Measurements from ENCODE around the gene SHROOM3.

The SHROOM3 gene

DNA sequence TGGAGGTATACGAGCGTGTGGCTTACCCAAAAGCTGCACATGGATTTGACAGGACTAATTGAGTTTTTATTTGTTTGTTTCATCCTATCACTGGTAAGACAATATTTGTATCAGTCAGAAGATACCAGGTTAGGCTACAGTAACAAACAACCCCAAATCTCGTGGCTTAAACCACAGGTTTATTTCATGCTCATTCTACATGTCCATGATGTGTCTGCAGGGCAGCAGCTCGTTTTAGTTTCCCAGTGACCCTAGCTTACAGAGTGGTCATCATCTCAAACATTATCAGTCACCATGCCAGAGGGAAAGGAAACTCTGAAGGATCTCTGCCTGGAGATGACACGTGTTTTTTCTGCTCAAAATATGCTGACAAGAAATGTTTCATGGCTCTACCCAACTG is 108.3 kb downstream of the SHROOM3 start:
- peaks cover 12% of the 10 kb centered on the region for H3K27me3 ChIP-seq
- H3K36me3 ChIP-seq, result no peaks in the 10 kb centered on the region
- TF ChIP-seq, protein P1, sequence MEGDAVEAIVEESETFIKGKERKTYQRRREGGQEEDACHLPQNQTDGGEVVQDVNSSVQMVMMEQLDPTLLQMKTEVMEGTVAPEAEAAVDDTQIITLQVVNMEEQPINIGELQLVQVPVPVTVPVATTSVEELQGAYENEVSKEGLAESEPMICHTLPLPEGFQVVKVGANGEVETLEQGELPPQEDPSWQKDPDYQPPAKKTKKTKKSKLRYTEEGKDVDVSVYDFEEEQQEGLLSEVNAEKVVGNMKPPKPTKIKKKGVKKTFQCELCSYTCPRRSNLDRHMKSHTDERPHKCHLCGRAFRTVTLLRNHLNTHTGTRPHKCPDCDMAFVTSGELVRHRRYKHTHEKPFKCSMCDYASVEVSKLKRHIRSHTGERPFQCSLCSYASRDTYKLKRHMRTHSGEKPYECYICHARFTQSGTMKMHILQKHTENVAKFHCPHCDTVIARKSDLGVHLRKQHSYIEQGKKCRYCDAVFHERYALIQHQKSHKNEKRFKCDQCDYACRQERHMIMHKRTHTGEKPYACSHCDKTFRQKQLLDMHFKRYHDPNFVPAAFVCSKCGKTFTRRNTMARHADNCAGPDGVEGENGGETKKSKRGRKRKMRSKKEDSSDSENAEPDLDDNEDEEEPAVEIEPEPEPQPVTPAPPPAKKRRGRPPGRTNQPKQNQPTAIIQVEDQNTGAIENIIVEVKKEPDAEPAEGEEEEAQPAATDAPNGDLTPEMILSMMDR (IDR thresholded peaks at IDR 0.05), result no peak
- H3K4me3 ChIP-seq (ENCODE audit: low read depth in 1 of 2, low read length in 1 of 2), result no peak overlapping the region
- no peaks in the 10 kb centered on the region for H3K4me1 ChIP-seq (ENCODE audit: control insufficient read depth in 1 of 2, insufficient read depth in 1 of 2, low read depth in 1 of 2, low read length in 1 of 2)
- H3K27ac ChIP-seq, result no peak overlapping the region
- no peaks in the 10 kb centered on the region for H3K9me3 ChIP-seq

DNA sequence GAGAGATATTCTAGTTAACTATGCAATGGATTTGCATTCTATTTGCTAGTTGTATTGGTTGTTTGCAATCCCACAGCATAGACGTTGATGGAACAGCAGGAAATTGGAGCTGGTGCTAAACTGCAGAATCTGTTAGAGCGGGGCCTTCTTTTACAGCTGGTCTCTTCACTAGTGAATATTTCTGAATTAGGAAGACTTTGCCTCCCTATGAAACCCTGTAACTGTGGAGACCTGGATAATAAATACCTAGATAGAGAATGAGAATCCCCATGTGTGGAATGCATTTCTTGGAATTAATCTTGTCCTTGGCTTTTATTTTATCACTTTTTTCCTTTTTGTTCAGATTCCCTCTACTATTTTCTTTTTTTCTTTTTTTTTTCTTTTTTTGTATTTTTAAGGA is 109.7 kb downstream of the SHROOM3 start:
- peaks cover 12% of the 10 kb centered on the region for H3K27me3 ChIP-seq
- no peaks in the 10 kb centered on the region for H3K9me3 ChIP-seq
- no peaks in the 10 kb centered on the region for H3K4me1 ChIP-seq (ENCODE audit: control insufficient read depth in 1 of 2, insufficient read depth in 1 of 2, low read depth in 1 of 2, low read length in 1 of 2)
- TF ChIP-seq, protein P1 (IDR thresholded peaks at IDR 0.05), result no peak
- H3K4me3 ChIP-seq (ENCODE audit: low read depth in 1 of 2, low read length in 1 of 2), result no peak overlapping the region
- no peaks in the 10 kb centered on the region for H3K36me3 ChIP-seq
- H3K27ac ChIP-seq, result no peak overlapping the region

DNA sequence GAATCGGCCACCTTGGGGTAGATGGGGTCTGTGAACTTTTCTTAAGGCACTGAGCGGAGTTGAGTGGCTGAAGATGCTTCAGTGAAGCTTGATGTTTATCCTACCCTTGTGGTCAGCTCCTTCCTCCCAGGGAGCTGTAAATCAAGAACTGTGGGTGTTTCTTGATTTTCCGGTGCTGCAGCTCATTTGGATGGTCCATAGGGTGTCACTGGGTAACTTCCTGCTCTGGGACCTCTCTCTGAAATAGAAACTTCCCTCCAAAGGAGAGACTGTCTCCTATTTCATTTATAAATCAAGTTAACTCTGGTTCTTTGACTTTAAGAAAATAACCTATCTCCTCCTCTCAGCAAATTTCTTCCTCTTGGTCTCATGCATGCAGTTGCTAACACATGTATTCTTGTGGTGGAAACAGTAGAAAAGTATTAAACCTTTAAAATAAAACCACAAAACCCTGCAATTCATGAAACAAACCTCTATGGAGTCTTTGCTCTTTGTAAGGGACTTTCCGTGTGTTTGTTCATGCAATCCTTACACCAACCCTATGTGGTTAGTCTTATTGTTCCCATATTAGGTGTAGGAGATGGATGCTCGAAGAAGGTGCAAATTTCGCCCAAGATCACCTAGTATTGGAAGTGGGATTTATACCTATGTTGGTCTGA is 110.3 kb downstream of the SHROOM3 start:
- no peaks in the 10 kb centered on the region for H3K9me3 ChIP-seq
- no peak overlapping the region for H3K27ac ChIP-seq
- H3K27me3 ChIP-seq, result peaks cover 12% of the 10 kb centered on the region
- no peaks in the 10 kb centered on the region for H3K4me1 ChIP-seq (ENCODE audit: control insufficient read depth in 1 of 2, insufficient read depth in 1 of 2, low read depth in 1 of 2, low read length in 1 of 2)
- H3K36me3 ChIP-seq, result no peaks in the 10 kb centered on the region
- H3K4me3 ChIP-seq (ENCODE audit: low read depth in 1 of 2, low read length in 1 of 2), result no peak overlapping the region
- TF ChIP-seq, protein P1 (IDR thresholded peaks at IDR 0.05), result no peak

DNA sequence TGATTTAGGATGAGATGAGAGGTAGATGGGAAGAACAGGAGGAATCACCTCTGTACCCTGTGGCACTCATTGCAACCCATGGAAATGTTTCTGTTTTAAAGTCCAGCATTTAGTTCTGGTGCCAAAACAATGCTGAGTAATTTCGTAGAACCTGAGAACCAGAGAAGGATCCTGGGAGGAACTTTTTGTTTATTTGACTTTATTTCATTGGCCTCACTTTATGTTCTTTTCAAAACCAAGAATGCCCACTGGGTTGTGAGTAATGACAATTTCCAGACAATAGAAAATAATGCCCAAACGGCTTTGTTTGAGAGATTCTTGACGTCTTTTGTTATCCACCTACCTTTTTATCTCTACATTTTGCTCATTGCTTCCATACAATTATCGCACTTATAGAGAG is 111.3 kb downstream of the SHROOM3 start:
- no peaks in the 10 kb centered on the region for H3K9me3 ChIP-seq
- peaks cover 12% of the 10 kb centered on the region for H3K27me3 ChIP-seq
- H3K27ac ChIP-seq, result no peak overlapping the region
- TF ChIP-seq, protein P1 (IDR thresholded peaks at IDR 0.05), result no peak
- H3K4me3 ChIP-seq (ENCODE audit: low read depth in 1 of 2, low read length in 1 of 2), result no peak overlapping the region
- H3K36me3 ChIP-seq, result no peaks in the 10 kb centered on the region
- no peaks in the 10 kb centered on the region for H3K4me1 ChIP-seq (ENCODE audit: control insufficient read depth in 1 of 2, insufficient read depth in 1 of 2, low read depth in 1 of 2, low read length in 1 of 2)

DNA sequence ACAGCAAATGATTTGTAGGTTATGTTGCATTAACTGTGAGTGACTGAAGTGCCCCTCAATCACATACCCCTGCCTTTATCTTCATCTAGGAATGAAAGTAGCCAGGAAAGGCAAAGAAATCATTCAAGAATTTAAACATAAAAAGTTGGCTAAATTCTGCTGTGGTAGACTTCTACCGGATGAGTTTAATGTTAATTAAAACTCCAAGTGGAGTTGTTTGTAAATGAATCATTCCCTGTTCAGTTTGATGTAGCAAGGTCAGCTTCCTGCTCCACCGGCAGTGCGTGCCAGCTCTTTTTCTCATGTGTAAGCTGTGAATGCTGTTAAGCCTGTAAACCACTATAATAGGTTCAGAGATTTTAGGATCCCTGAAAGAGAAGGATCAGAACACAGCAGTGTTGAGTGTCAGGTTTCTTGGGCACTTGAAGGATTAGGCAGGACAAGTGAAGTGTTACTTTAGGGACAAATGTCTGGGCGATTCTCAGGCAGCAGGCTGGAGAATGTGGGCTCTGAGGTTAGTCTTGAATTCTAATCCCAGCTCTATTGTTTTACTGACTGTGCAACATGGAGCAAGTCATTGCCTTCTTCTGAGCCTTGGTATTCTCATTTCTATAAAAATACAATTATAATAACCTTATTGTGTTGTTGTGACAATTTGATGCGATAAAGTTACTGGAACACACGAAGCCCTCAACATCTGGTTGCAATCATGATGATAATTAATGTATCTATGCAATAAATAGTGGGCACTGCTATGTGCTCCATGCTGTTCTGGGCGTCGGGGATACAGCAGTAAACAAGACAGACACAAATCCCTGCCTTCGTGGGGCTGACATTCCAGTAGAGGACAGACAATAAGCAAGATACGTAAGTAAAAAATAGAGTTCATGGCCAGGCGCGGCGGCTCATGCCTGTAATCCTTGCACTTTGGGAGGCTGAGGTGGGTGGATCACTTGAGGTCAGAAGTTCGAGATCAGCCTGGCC is 112.0 kb downstream of the SHROOM3 start:
- Histone ChIP-seq H3K27me3 (peaks cover 12% of the 10 kb centered on the region), H3K4me3 (ENCODE audit: low read depth in 1 of 2, low read length in 1 of 2) (no peak overlapping the region), H3K36me3 (no peaks in the 10 kb centered on the region), H3K9me3 (no peaks in the 10 kb centered on the region), H3K27ac (no peak overlapping the region), H3K4me1 (ENCODE audit: control insufficient read depth in 1 of 2, insufficient read depth in 1 of 2, low read depth in 1 of 2, low read length in 1 of 2) (no peaks in the 10 kb centered on the region)
- TF ChIP-seq, protein P1 (IDR thresholded peaks at IDR 0.05), result no peak
